C1 segment of cervical spinal cord (tissue), 14 donors: ENCODE results near the gene SCGB2B2.
"Not testable (repeated sequence)": the region's sequence is repeated elsewhere in the genome, so short reads cannot be mapped to it uniquely, and the experiment has no call there.

Experiments
- DNase-seq, 14 donors: peaks; one replicate each; lab custom pipeline; 2025; lab: John Stamatoyannopoulos, UW

SCGB2B2 gene

DNA sequence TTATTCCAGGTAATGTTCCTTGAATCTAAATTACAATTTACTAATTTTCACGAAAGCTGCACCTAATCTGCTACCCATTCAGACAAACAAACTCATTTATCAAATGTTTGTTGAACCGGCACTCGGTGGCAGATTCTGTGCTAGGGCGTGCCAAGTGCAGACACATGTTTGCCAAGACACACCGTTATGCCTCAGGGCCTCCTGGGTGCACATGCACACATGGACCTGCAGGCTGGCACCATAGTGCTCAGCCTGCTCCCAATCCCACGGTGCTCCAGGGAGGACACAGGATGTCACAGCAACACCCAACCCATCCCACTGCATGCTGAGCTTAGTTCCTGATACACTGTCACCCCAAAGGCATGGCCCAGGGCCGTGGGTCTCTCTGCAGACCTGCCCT is 7.7 kb downstream of the SCGB2B2 start:
- no peak for DNase-seq

DNA sequence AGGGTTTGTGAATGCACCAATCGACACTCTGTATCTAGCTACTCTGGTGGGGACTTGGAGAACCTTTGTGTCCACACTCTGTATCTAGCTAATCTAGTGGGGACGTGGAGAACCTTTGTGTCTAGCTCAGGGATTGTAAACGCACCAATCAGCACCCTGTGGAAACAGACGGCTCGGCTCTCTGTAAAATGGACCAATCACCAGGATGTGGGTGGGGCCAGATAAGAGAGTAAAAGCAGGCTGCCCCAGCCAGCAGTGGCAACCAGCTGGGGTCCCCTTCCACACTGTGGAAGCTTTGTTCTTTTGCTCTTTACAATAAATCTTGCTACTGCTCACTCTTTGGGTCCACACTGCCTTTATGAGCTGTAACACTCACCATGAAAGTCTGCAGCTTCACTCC is 8.3 kb downstream of the SCGB2B2 start:
- DNase-seq: not testable (repeated sequence)

DNA sequence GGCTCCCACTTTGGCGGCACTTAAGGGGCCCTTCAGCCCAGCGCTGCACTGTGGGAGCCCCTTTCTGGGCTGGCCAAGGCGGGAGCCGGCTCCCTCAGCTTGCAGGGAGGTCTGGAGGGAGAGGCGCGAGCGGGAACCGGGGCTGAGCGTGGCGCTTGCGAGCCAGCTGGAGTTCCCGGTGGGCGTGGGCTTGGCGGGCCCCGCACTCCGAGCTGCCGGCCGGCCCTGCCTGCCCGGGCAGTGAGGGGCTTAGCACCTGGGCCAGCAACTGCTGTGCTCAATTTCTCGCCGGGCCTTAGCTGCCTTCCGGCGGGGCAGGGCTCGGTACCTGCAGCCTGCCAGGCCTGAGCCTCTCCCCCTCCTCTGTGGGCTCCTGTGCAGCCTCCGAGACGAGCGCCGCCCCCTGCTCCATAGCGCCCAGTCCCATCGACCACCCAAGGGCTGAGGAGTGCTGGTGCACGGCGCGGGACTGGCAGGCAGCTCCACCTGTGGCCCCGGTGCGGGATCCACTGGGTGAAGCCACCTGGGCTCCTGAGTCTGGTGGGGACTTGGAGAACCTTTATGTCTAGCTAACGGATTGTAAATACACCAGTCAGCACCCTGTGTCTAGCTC is 8.8 kb downstream of the SCGB2B2 start:
- DNase-seq: not testable (repeated sequence)

DNA sequence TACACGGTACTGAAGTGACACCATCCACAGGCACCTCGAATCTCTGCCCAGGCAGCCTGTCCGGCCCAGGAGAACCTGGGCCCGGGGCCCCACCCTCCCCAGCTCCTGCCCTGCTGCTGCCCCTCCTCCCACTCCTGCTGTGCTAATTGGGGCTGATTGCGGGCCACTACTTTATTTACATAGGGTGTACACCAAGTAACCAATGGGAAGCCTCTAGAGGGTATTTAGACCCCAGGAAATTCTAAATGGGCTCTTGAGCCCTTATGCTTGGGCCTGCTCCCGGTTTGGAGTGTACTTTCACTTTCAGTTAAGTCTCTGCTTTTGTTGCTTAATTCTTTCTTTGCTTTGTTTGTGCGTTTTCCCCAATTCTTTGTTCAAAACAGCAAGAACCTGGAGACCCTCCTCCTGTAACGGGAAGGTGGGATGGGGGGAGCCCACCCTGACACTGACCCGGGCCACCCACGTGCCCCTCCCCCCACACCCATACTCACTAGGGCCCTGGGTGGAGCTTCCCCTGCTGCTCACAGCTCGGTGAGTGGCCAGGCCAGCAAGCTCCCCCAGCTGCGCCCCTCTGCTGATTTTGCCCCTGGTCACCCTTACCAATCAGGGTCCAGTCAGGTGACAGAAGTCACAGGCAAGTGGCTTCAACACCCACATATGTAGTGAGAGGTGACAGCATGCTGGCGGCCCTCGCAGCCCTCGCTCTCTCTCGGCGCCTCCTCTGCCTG is 9.4 kb downstream of the SCGB2B2 start:
- DNase-seq: no peak

DNA sequence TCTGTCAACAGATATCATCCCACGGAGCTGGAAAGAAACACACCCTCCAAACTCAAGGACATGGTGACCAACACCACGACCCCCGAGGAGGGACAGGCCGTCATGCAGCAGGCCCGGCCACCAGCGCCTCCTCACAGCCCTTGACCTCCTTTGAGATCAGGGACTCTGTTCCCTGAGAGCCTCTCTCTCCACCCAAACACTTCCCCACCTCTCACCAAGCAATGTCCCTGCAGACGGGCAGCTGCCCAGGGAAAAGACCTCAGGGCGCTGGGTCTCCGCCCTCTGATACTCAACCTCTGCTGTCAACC is 10.0 kb downstream of the SCGB2B2 start:
- DNase-seq: no peak

DNA sequence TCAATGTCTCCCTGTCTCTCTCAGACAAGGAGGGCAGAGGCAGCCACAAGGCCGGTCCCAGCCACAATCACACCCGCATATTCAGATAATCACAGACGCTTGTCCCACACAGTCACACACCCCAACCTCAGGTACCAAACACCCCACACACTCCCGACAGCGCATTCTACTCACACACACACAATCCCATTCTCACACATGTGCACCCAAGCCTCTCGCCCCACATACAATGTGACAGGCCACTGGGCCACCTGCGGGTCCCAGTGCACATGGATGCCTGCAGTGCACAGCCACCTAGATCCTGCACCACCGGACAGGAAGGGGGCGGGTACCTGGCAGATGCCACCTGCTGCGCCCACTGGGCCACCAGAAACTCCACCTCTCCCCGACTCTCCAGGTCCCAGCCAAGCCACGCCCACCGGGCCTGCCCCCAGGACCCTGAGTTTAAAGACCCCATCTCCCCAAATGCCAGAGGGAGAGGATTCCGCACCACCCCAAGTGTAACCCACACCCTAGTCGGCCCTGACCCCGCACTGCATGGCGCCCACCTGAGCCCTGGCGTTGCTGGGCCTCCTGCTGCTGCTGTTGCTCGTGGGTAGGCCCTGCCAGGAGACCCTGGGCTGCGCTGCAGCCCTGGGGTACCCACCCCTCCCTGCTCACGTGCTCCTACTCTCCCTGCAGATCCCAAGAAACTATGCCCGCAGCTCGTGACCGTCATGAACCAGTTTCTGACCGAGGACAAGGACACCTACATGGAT is 10.6 kb downstream of the SCGB2B2 start:
- no peak for DNase-seq

DNA sequence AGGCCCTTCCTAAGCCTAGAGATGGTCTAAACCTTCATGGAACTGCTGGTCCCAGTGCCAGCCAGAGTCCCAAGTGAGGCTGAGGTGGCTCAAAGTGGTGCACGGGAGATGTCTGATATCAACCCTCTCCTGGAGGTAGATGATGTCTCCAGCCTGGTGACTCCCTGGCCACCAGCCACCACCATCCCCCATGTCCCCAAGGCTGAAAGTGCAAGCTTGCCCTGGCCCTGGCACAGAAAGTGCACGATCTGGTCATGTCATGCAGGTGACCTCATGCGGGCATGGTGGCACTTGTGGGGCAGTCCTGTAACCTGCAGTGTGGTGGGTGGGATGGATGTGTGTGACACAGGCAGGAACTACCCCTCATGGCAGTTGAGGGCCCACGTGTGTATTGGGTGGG is 11.7 kb downstream of the SCGB2B2 start:
- not testable (repeated sequence) for DNase-seq

DNA sequence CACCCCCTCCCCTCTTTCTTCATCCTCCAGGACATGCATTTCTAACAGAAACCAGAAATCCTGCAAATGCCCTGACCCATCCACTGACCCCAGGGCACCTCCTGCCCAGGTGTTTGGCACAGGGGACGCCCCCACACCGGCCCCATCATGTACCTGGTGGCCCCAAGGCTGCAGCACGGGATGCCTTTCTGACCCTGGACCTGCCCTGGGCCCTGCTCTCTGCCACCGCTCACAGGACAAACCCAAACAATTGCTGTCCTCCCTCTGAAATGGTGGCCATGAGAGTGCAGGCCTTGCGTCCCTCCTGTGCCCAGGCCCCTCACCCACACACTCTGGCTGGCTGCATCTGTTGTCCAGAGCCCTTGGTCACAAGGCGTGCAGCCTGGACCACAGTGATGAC is 12.1 kb downstream of the SCGB2B2 start:
- DNase-seq: no peak

DNA sequence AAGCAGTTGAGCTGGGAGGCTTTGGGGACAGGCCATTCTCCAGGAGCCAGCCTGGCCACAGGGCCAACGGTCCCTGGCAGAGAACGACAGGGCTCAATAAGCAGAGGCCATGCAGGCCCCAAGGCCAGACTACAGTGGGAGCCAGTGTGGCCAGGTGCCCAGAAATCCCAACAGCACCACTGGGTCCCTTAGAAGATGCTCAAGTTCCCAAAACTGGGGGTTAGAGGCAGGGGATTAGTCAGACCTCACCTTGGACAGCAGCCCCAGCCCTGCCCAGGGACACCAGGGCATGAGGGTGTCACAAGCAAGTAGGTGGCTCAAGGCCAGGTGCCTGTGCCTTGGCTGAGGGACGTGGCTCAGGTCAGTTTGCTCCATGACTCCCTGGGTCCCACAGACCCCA is 12.8 kb downstream of the SCGB2B2 start:
- DNase-seq: peak in 2 of 14 donors; percentile 5 to 31

DNA sequence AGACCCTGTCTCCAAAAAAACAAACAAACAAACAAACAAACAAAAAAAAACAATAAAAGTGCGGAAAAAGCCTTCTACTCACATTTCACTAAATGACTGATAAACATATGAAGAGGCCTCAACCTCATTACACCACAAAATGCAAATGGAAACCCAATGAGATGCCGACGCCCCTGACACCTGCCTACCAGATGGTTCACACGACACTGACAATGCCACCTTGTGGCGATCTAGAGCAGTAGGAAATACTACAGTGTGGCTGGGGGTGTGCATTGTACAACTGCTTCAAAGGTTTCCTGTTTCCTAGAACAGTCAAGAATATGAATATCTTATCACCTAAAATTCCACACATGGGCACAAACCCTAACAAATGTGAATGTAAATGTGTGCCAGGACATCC is 14.0 kb downstream of the SCGB2B2 start:
- no peak for DNase-seq

DNA sequence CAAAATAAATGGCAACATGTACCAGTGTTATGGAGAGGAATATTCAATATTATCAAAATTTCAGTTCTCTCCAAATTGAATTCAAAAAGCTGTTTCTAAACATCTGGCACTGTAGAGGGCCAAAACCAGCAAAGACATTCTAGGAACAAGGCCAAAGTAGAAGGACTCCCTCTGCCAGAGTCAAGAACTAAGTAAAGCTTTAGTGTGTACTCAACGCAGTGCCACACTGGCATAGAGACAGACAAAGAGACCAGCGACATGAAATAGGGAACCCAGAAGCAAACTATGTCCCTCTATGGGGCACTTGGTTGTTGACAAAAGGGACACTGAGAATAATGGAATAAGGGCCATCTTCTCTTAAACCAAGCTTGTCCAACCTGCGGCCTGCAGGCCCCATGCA is 15.6 kb downstream of the SCGB2B2 start:
- DNase-seq: no peak

DNA sequence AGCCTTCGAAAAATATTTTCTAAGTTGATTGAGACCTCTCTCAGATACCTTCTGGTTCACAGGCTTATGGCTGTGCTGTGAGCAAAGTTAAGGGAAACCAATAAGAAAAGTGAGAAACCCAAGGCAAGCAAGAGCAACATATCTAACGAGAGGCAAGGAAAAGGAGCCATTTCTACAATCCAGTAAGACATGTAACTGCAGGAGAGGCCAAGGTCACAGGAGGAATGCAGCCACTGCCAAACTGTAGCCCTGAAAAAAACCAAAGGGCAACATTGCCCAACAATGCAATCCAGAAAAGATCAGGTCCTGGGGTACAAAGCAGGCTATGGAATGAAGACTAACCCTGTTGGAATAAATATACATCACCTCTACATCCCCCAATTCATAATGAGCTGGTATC is 21.3 kb downstream of the SCGB2B2 start:
- no peak for DNase-seq

DNA sequence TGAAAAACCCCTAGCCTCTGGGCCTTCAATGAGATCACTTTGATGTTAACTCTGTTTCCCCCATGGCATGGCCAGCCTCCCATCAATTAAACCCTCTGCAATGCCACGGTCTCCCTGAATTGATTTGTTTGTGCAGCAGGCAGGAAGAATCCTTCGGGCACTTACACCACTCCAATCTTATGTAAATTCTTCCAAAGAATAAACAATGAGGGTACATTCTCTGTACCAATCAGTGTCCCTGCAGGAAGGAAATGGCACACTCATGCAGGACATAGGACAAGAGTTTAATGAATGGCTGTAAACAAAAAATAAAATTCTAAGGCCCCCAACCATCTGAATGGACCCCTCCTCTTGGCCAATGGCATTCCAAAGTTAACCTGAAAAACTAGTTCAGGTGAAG is 22.2 kb downstream of the SCGB2B2 start:
- DNase-seq: no peak

DNA sequence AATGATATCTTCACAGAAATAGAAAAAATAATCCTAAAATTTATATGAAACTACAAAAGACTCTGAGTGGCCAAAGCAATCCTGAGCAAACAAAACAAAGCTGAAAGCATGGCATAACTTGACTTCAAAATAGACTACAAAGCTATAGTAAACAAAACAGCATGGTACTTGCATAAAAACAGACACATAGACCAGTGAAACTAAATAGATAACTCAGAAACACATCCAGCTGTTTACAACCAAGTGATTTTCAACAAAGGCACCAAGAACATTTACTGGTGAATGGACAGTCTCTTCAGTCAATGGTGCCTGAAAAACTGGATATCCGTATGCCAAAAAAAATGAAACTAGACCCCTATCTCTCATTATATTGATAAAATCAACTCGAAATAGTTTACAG is 25.2 kb downstream of the SCGB2B2 start:
- DNase-seq: no peak

DNA sequence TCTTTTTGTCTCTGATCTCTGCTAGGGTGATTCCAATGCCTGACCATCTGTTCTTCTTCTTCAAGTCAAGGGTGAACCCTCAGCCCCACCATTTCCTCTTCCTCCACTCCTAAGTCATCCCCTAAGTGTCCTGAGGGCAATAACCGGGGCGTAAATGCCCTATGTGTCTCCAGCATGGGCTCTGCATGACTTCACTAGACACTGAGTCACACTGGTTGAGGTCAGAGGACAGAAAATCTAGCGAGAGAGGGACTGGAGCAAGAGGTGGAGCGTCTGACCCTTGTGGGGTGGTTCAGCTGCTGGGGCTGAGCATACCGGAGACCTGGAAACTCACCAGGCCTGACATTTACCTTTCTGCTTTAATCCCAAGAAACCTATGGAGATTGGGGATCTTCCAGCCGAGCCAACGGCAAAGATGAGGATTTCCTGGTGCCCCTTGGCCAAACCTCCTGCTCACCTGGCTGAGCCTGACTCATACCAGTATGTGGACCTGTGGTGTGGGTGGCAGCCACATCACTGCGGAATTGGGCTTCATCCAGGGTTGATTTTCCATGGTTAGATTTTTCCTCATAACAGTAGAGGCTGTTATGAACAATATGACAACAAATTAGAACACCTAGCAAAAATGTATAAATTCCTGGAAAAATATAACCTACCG is 26.9 kb downstream of the SCGB2B2 start:
- DNase-seq: peak in 1 of 14 donors; percentile 6

DNA sequence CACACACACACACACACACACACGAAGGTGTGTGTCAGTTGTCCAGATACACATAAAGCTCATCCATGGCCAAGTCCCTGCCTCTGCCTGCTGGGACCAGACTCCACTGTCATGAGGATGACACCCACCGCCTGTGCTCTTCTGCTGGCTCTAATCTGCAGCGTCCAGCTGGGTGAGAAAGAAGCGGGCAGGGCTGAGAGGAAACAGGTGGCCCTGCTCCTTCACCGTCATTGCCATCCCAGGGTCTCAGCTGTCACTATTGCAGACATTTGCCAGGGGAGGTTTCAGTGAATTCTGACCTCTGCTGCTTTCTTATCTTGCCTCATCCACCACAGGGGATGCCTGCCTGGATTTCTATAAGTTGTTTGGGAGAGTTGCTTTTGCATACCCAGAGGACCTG is 31.4 kb downstream of the SCGB2B2 start:
- peak in 1 of 14 donors; percentile 85 for DNase-seq

DNA sequence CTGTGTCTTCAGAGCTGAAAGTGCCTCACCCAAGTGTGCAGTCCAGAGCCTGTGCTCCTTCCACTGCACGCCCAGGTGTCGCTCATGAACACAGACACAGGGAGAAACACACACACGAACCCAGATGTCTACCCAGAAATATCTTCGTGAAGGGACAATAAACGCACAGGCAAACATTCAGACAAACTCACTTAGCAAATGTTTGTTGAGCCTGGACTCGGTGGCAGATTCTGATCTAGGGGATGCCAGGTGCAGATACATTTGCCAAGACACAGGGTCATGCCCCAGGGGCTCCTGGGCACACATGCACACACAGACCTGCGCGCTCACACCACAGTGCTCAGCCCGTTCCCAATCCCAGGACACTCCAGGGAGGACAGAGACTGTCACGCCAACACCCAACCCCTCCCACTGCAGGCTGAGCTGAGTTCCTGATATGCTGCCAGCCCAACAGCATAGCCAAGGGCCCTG is 31.9 kb downstream of the SCGB2B2 start:
- DNase-seq: peak in 1 of 14 donors; percentile 85

DNA sequence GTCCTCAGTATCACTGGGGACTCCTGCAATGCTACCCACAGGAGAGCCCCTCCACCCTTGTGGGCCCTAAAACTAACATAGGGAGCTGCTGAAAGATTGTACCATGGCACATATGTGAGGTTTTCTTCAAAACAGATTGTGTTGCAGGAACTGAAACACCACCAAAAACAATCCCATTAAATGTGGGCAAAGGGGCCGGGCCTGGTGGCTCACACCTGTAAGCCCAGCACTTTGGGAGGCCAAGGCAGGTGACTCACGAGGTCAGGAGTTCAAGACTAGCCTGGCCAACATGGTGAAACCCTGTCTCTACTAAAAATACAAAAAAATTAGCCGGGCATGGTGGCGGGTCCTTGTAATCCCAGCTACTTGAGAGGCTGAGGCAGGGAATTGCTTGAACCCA is 34.7 kb downstream of the SCGB2B2 start:
- DNase-seq: no peak

DNA sequence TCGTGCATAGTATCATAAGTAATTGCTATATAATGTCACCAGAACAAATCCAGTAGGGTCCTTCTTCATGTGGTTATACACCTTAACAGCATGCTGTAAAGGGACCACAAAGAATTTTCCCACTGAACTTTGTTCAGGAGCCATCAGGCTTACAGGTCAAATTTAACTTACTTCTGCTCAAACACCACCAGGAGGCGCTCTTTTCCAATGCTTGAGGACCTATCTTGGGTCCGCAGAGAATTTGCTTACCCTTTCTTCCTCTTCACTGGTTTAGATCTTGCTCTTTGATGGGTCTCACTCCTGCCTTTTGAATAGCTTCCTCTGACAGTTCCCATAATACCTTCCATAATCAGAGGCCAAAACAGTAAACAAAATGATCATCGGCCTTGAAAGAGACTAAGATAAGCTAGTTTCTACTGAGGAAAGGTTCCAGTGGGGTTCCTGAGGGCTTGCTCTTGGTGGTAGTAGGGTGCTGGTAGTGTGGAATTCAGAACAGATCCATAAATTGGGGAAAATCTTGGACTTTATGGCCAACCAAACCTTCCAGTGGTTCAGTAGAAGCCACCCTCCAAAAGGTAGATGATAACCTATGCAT is 37.4 kb downstream of the SCGB2B2 start:
- peak in 4 of 14 donors; percentile 2 to 26 (median 14) for DNase-seq

DNA sequence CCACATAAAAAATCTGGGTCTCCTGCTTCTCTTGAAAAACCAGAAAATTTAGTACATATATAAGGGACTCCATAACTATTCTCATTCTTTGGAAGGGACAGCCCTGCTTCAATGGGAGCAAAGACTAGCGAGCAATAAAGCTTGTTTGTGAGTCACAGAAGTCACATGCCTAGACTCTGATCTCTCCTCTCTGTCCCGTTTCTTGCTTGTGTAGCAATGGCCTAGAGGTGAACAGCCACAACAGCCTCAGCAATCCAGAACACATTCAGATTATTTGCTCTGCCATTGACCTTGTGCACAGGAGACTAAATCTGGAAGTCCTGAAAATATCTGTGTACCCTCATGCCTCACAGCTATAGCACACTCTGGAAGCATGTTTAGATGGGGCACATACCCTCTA is 43.2 kb downstream of the SCGB2B2 start:
- DNase-seq: no peak
